HFF-Myc (cell line): ENCODE measurements around the gene CFAP410.

ENCODE experiments used
- DNase-seq: peaks from one replicate; pipeline ENCODE4 v3.0.0-alpha.2; 2011; ENCODE audit warnings: low read depth; ENCODE audit errors: extremely low read depth
- H3K4me3 ChIP-seq: replicated peaks from 2 replicates; pipeline ENCODE4 v1.5.1; 2011; ENCODE audit warnings: low read depth, mild to moderate bottlenecking, control low read depth, low read length
- CTCF ChIP-seq: IDR thresholded peaks from 2 replicates; pipeline ENCODE4 v1.5.1; 2012; ENCODE audit warnings: mild to moderate bottlenecking, low read depth, low read length, control low read depth; ENCODE audit errors: missing control alignments

The CFAP410 gene

GRCh38 chr21:44329971-44330681, 9.1 kb downstream of the CFAP410 start:
- no peak for TF ChIP-seq CTCF
- no peak overlapping the region for H3K4me3 ChIP-seq
- no peak for DNase-seq

DNA sequence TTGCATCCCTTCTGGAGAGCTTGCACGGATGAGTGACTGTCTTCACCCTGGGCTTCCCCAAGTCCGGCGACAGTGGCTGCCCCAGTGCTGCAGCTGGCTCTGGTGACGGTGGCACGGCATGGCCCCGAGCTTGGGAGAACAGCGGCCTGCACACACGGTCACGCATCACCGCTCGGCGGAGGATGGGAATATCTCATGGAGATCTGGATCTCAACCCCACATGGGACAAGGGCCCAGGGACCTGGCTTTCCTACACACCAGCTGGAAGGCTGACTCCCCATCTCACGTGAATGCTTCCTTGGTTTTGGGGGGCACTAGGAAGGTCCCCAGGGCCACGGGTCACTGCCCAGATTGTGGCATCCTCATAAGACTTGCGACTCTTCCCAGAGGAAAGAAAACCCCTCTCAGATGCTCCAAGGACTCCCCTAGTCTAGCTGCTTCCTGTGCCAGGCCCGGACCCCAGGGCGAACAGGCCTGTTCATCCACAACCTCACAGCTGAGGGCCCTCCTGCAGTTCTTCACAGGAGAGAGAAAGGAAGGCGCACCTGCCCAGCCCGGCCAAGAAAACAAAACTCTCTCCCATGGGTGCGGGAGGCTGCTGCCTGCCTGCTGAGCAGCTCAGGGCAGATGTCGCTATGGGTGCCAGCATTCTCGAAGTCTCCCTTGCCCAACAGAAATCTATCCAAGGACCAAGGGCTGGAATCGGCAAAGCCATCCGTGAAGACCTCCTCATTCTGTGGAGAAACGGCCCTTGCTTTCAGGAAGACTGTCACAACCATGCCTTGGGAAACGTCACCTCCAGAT, 9.9 kb downstream of the CFAP410 start:
- DNase-seq: no peak
- TF ChIP-seq CTCF: no peak
- no peak overlapping the region for H3K4me3 ChIP-seq

GRCh38 chr21:44328242-44328895, 10.8 kb downstream of the CFAP410 start:
- DNase-seq: no peak
- no peak overlapping the region for H3K4me3 ChIP-seq
- no peak for TF ChIP-seq CTCF

GRCh38 chr21:44327603-44327974, 11.6 kb downstream of the CFAP410 start:
- H3K4me3 ChIP-seq: no peak overlapping the region
- no peak for DNase-seq
- no peak for TF ChIP-seq CTCF

- TF ChIP-seq CTCF: no peak
- DNase-seq: no peak
- no peak overlapping the region for H3K4me3 ChIP-seq
These were observed 12.2 kb downstream of the CFAP410 start for GRCh38 chr21:44326716-44327602.

DNA sequence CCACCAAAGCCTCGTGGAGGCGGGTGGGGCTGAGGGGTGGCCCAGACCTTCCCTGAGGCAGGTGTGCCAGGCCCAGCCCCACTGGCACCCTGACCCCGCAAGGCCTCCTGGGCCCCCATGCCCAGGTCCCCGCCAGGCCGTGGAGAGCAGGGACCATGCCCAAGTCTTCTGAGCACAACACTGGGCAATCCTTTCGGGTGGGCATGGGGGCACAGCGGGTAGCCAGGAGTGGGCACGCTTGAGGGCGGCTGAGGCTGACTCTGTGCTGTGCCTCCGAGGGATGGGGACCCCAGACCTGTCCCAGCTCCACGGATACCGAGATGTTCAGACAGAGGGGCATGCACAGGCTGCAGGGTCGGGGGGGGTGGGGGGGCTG, 12.9 kb downstream of the CFAP410 start:
- no peak for DNase-seq
- TF ChIP-seq CTCF: no peak
- H3K4me3 ChIP-seq: no peak overlapping the region
